ENCODE measurements around the gene PDE4B.

- TF ChIP-seq POLR2A (IDR thresholded peaks at IDR 0.05) (no peak), CTCF (IDR thresholded peaks at IDR 0.05) (no peak), POLR2AphosphoS5 (IDR thresholded peaks at IDR 0.05) (no peak)
Observed at GRCh38 chr1:66197120-66197519, 404.4 kb downstream of the PDE4B start.
